NCI-H748 treated with DMSO at 0.1 percent for 48 hours (cell line): ENCODE results near the gene PHLDB2.
"Not testable (repeated sequence)": the region's sequence is repeated elsewhere in the genome, so short reads cannot be mapped to it uniquely, and the experiment has no call there.

ENCODE experiments used
- DNase-seq: peaks from one replicate; lab custom pipeline; 2025; lab: John Stamatoyannopoulos, UW

The PHLDB2 gene

GRCh38 chr3:111859061-111859973, at the start of gene PHLDB2:
PHLDB2 (plus strand) TSS chr3:111859265; CDS start chr3:111884078, 24,813 bp downstream.
- peak; percentile 41 for DNase-seq

GRCh38 chr3:111810909-111811308, 48.2 kb upstream of the PHLDB2 start:
- DNase-seq, result no peak

GRCh38 chr3:111811811-111812210, 47.3 kb upstream of the PHLDB2 start:
- no peak for DNase-seq

- no peak for DNase-seq
Measured at GRCh38 chr3:111812701-111813100, 46.4 kb upstream of the PHLDB2 start.

GRCh38 chr3:111813441-111813840, 45.6 kb upstream of the PHLDB2 start:
- no peak for DNase-seq

DNA sequence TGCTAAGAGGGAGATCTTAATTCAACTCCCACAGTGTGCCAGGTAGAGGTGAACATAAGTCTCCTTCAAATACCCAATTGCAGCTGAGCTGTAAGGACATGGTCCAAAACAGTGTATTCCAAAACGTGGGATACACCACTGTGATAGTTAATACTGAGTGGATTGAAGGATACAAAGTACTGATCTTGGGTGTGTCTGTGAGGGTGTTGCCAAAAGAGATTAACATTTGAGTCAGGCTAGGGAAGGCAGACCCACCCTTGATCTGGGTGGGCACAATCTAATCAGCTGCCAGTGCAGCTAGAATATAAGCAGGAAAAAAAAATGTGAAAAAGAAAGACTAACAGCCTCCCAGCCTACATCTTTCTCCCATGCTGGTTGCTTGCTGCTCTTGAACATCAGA, 45.1 kb upstream of the PHLDB2 start:
- no peak for DNase-seq

GRCh38 chr3:111816771-111817170, 42.3 kb upstream of the PHLDB2 start:
- not testable (repeated sequence) for DNase-seq

- DNase-seq, result no peak
Measured at GRCh38 chr3:111819927-111820326, 39.1 kb upstream of the PHLDB2 start.

- no peak for DNase-seq
Measured at GRCh38 chr3:111820651-111821050, 38.4 kb upstream of the PHLDB2 start.

DNA sequence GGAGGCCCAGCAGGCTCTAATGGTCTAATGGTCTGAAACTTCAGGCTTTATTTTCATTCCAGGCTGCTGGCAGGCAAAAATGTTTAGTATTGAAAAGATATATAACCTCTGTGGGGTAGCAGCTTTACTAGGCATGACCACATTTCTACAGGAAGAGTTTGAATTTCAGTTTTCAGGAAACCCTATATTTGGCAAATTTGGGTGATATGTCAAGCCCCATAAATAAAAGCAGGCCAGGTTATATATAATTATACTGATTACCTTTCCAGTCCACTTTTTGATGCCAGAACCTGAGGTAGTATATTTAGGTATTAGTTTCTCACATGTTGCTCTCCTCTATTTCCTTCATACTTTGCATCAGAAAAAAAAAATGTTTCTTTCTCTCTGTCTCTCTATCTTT, 37.2 kb upstream of the PHLDB2 start:
- no peak for DNase-seq

- no peak for DNase-seq
Measured at GRCh38 chr3:111822804-111823203, 36.3 kb upstream of the PHLDB2 start.

- no peak for DNase-seq
Measured at GRCh38 chr3:111823341-111823855, 35.7 kb upstream of the PHLDB2 start.

DNA sequence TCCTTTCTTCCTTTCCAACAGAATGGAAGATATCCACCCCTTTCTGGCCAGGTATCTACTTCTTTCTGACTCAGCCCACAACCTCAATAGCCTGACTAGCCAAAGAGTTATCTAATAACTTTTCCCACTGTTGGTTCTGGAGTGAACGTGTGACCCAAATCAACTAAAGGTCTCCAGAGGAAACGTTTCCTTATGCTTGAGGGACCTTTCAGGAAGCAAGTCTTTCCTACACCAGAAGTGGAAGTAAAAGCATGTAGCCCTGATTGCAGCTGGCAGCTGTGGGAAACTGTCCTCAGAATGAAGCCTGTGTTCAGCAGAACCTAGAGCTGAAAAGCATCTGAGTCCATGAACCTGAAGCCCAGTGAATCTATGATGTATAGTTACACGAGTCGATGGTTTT, 34.7 kb upstream of the PHLDB2 start:
- DNase-seq, result no peak

- DNase-seq, result no peak
Measured at GRCh38 chr3:111827871-111828270, 31.2 kb upstream of the PHLDB2 start.

DNA sequence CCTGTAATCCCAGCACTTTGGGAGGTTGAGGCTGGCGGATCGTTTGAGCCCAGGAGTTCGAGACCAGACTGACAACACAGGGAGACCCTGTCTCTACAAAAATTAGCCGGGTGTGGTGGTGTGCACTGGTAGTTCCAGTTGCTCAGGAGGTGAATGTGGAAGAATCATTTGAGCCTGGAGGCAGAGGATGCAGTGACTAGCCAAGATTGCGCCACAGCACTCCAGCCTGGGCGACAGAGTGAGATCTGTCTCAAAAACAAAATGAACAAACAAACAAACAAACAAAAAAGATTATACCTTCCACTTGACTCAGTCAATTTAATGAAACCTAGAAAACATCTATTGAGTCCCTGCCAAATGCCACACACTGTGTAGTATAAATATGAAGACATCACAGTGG, 30.5 kb upstream of the PHLDB2 start:
- DNase-seq, result no peak

- DNase-seq, result no peak
Measured at GRCh38 chr3:111829023-111829422, 30.0 kb upstream of the PHLDB2 start.

DNA sequence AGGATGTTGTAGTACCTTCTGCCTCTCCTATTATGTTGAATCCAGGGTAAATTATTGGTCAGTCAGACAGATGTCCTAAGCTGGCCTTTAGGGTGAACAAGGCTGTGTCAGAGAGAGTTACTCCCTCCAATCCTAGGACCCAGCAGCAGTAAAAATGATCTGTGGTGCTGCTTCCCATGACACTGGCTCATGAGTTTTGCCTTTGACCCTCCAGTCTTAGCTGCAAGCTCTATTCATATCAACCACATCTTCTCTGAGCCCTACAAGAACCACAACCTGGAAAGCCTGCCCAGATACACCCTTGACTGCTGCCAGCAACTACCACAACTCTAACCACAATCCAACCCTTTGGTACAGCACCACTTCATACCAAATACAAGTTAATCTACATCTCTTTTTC, 27.2 kb upstream of the PHLDB2 start:
- no peak for DNase-seq

- no peak for DNase-seq
Measured at GRCh38 chr3:111837112-111837511, 22.0 kb upstream of the PHLDB2 start.

GRCh38 chr3:111838133-111838532, 20.9 kb upstream of the PHLDB2 start:
- no peak for DNase-seq

- no peak for DNase-seq
Measured at GRCh38 chr3:111846039-111846438, 13.0 kb upstream of the PHLDB2 start.

GRCh38 chr3:111846717-111847116, 12.3 kb upstream of the PHLDB2 start:
- no peak for DNase-seq

GRCh38 chr3:111848283-111848682, 10.8 kb upstream of the PHLDB2 start:
- DNase-seq, result no peak

- no peak for DNase-seq
Measured at GRCh38 chr3:111848778-111849177, 10.3 kb upstream of the PHLDB2 start.

DNA sequence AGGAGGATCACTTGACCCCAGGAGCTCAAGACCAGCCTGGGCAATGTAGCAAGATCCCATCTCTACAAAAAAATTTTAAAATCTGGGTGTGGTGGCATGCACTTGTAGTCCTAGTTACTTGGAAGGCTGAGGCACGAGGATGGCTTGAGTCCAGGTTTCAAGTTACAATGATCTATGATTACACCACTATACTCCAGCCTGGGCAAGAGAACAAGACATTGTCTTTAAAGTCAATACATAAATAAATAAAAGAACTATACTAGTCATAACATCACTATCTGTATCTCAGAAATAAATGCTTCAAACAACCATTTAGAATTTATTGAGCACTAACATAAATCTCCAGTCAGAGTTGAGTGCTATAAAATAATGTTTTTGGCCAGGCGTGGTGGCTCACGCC, 8.5 kb upstream of the PHLDB2 start:
- DNase-seq, result no peak
